HG03280 (cell line): ENCODE data around the gene SCYL1.

Experiments
- ATAC-seq: cut with Tn5 transposase; IDR thresholded peaks from one replicate; pipeline ENCODE4 v1.9.1; 2021; ENCODE audit warnings: mild to moderate bottlenecking, moderate library complexity; ENCODE audit not compliant: unreplicated experiment

SCYL1 gene

GRCh38 chr11:65492637-65493366 lies 32.1 kb upstream of the SCYL1 start:
- no peak for ATAC-seq

GRCh38 chr11:65493367-65494176 lies 31.3 kb upstream of the SCYL1 start:
- no peak for ATAC-seq

- peak; percentile 3 for ATAC-seq
These were observed 28.4 kb upstream of the SCYL1 start for GRCh38 chr11:65496304-65497140.

- ATAC-seq = peak; percentile 70
These were observed 27.5 kb upstream of the SCYL1 start for GRCh38 chr11:65497141-65498041.

GRCh38 chr11:65498042-65498726 lies 26.7 kb upstream of the SCYL1 start:
- ATAC-seq = no peak

GRCh38 chr11:65498727-65498976 lies 26.2 kb upstream of the SCYL1 start:
- ATAC-seq = no peak

- ATAC-seq = no peak
These were observed 25.7 kb upstream of the SCYL1 start, which contains the start of gene MALAT1 for GRCh38 chr11:65498977-65499712. Gene MALAT1 (plus strand): TSS chr11:65499045.

GRCh38 chr11:65499713-65500386 lies 25.0 kb upstream of the SCYL1 start:
- ATAC-seq = no peak

GRCh38 chr11:65500387-65501185 lies 24.3 kb upstream of the SCYL1 start:
- ATAC-seq = no peak

- ATAC-seq = no peak
These were observed 23.8 kb upstream of the SCYL1 start for GRCh38 chr11:65501186-65501471.

- no peak for ATAC-seq
These were observed 23.2 kb upstream of the SCYL1 start for GRCh38 chr11:65501472-65502273.

GRCh38 chr11:65502274-65502554 lies 22.7 kb upstream of the SCYL1 start:
- ATAC-seq = no peak

- no peak for ATAC-seq
These were observed 22.1 kb upstream of the SCYL1 start for GRCh38 chr11:65502555-65503367.

GRCh38 chr11:65503368-65503948 lies 21.4 kb upstream of the SCYL1 start:
- no peak for ATAC-seq

GRCh38 chr11:65503949-65504673 lies 20.8 kb upstream of the SCYL1 start:
- ATAC-seq = no peak
